Measurements from ENCODE around the gene CLIC5.

CLIC5 gene

GRCh38 chr6:45959534-45960145 lies 56.0 kb downstream of the CLIC5 start:
- H3K4me3 ChIP-seq (replicated peaks; ENCODE audit: insufficient read depth, low read length): no peak overlapping the region
- TF ChIP-seq REST (IDR thresholded peaks at IDR 0.05; ENCODE audit: insufficient replicate concordance, low read depth) (no peak), SPI1 (IDR thresholded peaks at IDR 0.05; ENCODE audit: borderline replicate concordance, low read depth) (no peak), CTCF (IDR thresholded peaks at IDR 0.05; ENCODE audit: insufficient read depth, low read length) (no peak), POLR2AphosphoS5 (IDR thresholded peaks at IDR 0.05; ENCODE audit: low read depth) (no peak), GABPA (IDR thresholded peaks at IDR 0.05; ENCODE audit: low read depth) (no peak)
- no peak overlapping the region for H3K27ac ChIP-seq (replicated peaks)
- no peak for DNase-seq (ENCODE audit: low read depth in 1 of 2, low spot score in 1 of 2)
- peaks cover 2% of the 10 kb centered on the region for H3K27me3 ChIP-seq (ENCODE audit: insufficient read depth, poor library complexity, severe bottlenecking)

- H3K4me3 ChIP-seq (replicated peaks; ENCODE audit: insufficient read depth, low read length): no peak overlapping the region
- peaks cover 2% of the 10 kb centered on the region for H3K27me3 ChIP-seq (ENCODE audit: insufficient read depth, poor library complexity, severe bottlenecking)
- no peak overlapping the region for H3K27ac ChIP-seq (replicated peaks)
- DNase-seq (ENCODE audit: low read depth in 1 of 2, low spot score in 1 of 2): no peak
- TF ChIP-seq REST (IDR thresholded peaks at IDR 0.05; ENCODE audit: insufficient replicate concordance, low read depth) (no peak), CTCF (IDR thresholded peaks at IDR 0.05; ENCODE audit: insufficient read depth, low read length) (no peak), POLR2AphosphoS5 (IDR thresholded peaks at IDR 0.05; ENCODE audit: low read depth) (no peak), SPI1 (IDR thresholded peaks at IDR 0.05; ENCODE audit: borderline replicate concordance, low read depth) (no peak)
These were observed 59.0 kb downstream of the CLIC5 start for GRCh38 chr6:45956663-45957062.

GRCh38 chr6:45956176-45956575 lies 59.5 kb downstream of the CLIC5 start:
- H3K4me3 ChIP-seq (replicated peaks; ENCODE audit: insufficient read depth, low read length): no peak overlapping the region
- TF ChIP-seq REST (IDR thresholded peaks at IDR 0.05; ENCODE audit: insufficient replicate concordance, low read depth) (no peak), GABPA (IDR thresholded peaks at IDR 0.05; ENCODE audit: low read depth) (no peak), SPI1 (IDR thresholded peaks at IDR 0.05; ENCODE audit: borderline replicate concordance, low read depth) (no peak), CTCF (IDR thresholded peaks at IDR 0.05; ENCODE audit: insufficient read depth, low read length) (no peak), POLR2AphosphoS5 (IDR thresholded peaks at IDR 0.05; ENCODE audit: low read depth) (no peak)
- no peak for DNase-seq (ENCODE audit: low read depth in 1 of 2, low spot score in 1 of 2)
- H3K27me3 ChIP-seq (ENCODE audit: insufficient read depth, poor library complexity, severe bottlenecking): peaks cover 2% of the 10 kb centered on the region
- H3K27ac ChIP-seq (replicated peaks): no peak overlapping the region

Data from HL-60 (cell line).